ENCODE results near the gene SPRY1.

Gene SPRY1

DNA sequence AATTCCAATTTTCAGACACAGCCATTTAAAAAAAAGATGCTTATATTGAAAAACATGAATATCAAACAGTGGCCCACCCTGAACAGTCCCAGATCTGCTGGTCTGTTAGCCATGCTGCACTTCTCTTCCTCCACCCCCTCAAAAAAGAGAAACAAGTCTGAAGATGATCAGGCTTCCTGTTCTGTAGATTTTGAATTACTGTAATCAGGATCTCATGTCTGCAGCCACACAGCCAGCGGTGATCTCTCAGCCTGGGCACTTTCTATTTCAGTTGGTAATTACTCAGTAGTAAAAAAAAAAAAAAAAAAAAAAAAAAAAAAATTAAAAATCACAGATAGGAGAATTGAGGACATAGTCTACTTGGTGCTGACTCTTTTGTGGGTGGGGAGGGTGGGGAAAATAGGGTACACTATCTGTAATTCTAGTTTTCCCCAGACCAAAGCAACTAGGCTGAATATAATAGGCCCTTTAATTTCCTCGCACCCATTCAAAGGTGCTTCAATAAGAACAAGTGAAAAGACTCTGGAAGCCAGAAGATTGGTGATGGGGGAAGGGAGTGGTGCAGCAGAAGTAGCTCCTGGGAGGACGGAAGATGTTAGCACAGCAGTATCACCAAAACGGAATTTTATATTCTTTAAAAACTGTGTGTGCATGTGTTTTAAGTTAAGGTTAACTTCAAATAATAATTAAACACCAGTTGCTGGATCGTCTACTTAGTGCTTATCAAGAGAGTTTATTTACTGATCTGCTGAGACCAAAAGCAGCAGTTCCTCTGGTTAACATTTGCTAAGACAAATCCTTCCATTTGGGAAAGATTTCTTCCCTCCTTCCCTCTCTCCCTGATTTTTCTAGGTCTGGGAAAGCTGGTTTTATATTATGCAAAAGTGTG lies 47.0 kb downstream of the SPRY1 start:
- H3K4me3 ChIP-seq (ENCODE audit: low read depth, low read length), result peak overlapping the region; percentile 59
- TF ChIP-seq, protein P1, sequence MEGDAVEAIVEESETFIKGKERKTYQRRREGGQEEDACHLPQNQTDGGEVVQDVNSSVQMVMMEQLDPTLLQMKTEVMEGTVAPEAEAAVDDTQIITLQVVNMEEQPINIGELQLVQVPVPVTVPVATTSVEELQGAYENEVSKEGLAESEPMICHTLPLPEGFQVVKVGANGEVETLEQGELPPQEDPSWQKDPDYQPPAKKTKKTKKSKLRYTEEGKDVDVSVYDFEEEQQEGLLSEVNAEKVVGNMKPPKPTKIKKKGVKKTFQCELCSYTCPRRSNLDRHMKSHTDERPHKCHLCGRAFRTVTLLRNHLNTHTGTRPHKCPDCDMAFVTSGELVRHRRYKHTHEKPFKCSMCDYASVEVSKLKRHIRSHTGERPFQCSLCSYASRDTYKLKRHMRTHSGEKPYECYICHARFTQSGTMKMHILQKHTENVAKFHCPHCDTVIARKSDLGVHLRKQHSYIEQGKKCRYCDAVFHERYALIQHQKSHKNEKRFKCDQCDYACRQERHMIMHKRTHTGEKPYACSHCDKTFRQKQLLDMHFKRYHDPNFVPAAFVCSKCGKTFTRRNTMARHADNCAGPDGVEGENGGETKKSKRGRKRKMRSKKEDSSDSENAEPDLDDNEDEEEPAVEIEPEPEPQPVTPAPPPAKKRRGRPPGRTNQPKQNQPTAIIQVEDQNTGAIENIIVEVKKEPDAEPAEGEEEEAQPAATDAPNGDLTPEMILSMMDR (IDR thresholded peaks at IDR 0.05; ENCODE audit: low read depth, low read length), result no peak
- TF ChIP-seq POLR2A (IDR thresholded peaks at IDR 0.05; ENCODE audit: extremely low read depth, insufficient read length) (no peak), MYC (IDR thresholded peaks at IDR 0.05; ENCODE audit: low read depth, low read length) (no peak)
- TF ChIP-seq, protein P2, sequence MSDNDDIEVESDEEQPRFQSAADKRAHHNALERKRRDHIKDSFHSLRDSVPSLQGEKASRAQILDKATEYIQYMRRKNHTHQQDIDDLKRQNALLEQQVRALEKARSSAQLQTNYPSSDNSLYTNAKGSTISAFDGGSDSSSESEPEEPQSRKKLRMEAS (IDR thresholded peaks at IDR 0.05; ENCODE audit: low read depth, low read length), result no peak
- DNase-seq (ENCODE audit: low read depth), result peak; percentile 78

DNA sequence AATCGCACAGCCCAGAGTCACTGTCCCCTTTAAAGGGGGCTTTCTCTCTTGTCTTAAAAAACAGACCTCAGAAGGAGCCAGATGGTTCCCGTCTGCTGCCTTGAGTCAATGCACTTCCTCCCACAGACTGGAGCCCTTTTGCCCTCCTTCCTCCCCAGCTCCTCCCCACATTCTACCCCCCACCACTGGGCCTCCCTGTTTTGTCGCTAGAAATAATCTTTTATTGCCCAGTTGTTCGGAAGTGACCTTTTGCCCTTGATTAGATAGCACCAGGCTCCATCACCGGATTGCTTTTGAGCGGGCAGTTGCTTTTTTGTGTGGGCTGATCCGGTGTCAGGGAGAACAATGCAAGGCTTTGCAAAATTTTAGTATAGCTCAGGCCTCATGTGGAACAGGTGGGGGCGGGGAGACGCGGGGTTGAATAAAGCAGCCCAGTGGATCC lies 47.7 kb downstream of the SPRY1 start:
- peak overlapping the region; percentile 59 for H3K4me3 ChIP-seq (ENCODE audit: low read depth, low read length)

DNA sequence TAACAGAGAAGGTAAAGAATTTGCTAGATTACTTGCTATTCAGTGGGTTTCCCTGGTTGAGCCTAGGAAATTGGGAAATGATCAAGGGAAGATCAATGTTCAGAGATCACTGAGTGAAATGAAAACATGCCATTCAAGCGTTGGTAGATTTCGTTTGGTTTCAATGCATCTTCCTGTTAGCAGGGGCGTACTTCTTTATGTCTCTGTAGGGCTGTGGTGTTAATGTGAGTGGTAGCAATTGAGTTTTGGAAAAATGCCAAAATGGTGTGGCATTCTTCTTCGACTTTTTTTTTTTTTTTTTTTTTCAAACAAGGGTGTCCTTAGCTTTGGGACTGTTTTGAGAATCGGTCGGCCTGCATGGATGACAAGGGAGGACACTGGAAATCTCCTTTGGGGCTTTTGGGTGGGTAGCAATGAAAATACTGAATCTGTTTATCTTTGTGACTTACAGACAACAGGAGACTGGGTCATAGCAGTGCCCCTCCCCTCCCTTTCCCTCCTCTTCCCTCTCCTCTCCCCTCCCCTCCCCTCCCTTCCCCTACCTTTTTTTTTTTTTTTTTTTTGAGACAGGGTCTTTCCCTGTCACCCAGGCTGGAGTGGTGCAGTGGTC lies 50.4 kb downstream of the SPRY1 start:
- no peak for DNase-seq (ENCODE audit: low read depth)
- TF ChIP-seq POLR2A (IDR thresholded peaks at IDR 0.05; ENCODE audit: extremely low read depth, insufficient read length) (no peak), MYC (IDR thresholded peaks at IDR 0.05; ENCODE audit: low read depth, low read length) (no peak)
- TF ChIP-seq, protein P2 (IDR thresholded peaks at IDR 0.05; ENCODE audit: low read depth, low read length), result no peak
- TF ChIP-seq, protein P1 (IDR thresholded peaks at IDR 0.05; ENCODE audit: low read depth, low read length), result no peak
- H3K4me3 ChIP-seq (ENCODE audit: low read depth, low read length), result no peak overlapping the region

More for the DNA sequence above, 47.7 kb downstream of the SPRY1 start:
- DNase-seq (ENCODE audit: low read depth), result peak; percentile 98
- TF ChIP-seq, protein P1 (IDR thresholded peaks at IDR 0.05; ENCODE audit: low read depth, low read length), result no peak
- peak; percentile 76; the same call in 1 of the 2 replicates for TF ChIP-seq MYC (IDR thresholded peaks at IDR 0.05; ENCODE audit: low read depth, low read length)
- TF ChIP-seq POLR2A (IDR thresholded peaks at IDR 0.05; ENCODE audit: extremely low read depth, insufficient read length), result peak; percentile 25

DNA sequence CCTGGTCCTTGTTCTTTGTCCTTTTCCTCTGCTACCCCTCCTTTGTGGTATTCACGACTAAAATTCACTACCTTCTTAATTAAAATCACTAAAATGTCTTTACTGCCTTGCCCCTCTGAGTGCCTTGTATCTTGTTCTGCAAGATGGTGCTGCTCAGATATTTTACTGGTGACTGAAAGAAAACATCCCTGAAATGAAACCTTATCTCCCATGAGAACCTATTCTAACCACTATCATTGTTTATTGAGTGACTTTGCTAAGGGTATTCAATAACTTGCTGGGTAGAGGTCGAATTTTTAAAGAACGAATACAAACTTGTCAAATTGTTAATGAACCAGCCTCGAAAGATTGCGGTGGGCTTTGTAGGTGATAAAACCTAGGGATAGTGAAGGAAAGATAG lies 52.8 kb downstream of the SPRY1 start:
- H3K4me3 ChIP-seq (ENCODE audit: low read depth, low read length), result no peak overlapping the region
- no peak for TF ChIP-seq POLR2A (IDR thresholded peaks at IDR 0.05; ENCODE audit: extremely low read depth, insufficient read length)

DNA sequence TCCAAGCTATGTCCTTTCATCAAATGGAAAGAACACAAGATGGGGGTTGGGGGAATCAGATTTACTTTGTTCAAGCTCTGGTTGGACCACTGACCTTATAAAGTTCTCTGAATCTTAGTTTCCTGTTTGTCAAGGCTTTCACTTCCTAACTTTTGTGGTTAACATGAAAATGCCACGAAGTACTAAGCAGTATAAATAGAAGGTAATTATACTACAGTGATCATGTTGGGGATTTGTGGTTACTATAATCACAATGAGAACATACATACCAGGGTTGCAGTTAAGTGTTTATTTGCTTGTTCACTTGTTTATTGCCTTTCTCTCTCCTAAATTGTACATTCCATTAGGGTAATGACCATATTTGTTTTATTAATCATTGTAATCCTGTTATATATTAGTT lies 53.2 kb downstream of the SPRY1 start:
- DNase-seq (ENCODE audit: low read depth), result peak; percentile 62
- H3K4me3 ChIP-seq (ENCODE audit: low read depth, low read length), result no peak overlapping the region
- TF ChIP-seq, protein P2 (IDR thresholded peaks at IDR 0.05; ENCODE audit: low read depth, low read length), result no peak
- TF ChIP-seq, protein P1 (IDR thresholded peaks at IDR 0.05; ENCODE audit: low read depth, low read length), result no peak

More for the DNA sequence above, 52.8 kb downstream of the SPRY1 start:
- DNase-seq (ENCODE audit: low read depth), result no peak

DNA sequence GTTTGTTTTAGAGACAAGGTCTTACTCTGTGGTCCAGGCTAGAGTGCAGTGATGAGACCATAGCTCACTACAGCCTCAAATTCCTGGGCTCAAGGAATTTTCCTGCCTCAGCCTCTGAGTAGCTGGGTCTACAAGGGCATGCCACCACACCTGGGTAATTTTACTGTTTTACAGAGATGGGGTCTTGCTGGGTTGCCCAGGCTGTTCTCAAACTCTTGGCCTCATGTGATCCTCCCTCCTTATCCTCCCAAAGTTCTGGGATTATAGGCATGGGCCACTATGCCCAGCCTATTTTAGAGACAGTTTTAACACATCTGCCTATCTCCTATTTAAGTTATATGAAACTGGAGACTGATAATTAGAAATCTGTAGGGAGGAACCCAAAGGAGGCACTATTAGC lies 53.8 kb downstream of the SPRY1 start:
- no peak overlapping the region for H3K4me3 ChIP-seq (ENCODE audit: low read depth, low read length)
- DNase-seq (ENCODE audit: low read depth), result no peak
- TF ChIP-seq, protein P2 (IDR thresholded peaks at IDR 0.05; ENCODE audit: low read depth, low read length), result no peak
- TF ChIP-seq, protein P1 (IDR thresholded peaks at IDR 0.05; ENCODE audit: low read depth, low read length), result no peak
- no peak for TF ChIP-seq POLR2A (IDR thresholded peaks at IDR 0.05; ENCODE audit: extremely low read depth, insufficient read length)
- no peak for TF ChIP-seq MYC (IDR thresholded peaks at IDR 0.05; ENCODE audit: low read depth, low read length)
